D341Med (cell line): ENCODE data around the gene DBNDD1.
A peak's percentile ranks its signal among the peaks of the same experiment; 100 is the strongest.

ENCODE experiments used
- DNase-seq: peaks from one replicate; pipeline ENCODE4 v3.0.0; 2012; ENCODE audit warnings: low spot score

DBNDD1 gene

DNA sequence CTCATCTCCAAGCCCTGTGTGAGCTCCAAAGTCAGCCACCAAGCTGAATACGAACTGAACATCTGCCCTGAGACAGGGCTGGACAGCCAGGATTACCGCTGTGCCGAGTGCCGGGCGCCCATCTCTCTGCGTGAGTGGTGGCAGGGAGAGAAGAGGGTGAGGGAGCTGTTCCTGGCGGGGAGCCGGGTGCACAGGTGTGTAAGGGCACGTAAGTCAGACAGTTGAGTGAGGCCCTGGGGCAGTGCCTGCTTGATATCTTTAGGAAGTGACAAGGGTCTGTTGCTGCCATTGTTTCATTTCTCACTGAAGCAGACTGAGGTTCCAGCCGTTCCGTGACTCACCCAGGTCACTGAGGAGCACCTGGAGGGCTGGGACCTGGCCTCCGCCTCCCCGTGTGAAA lies 58.3 kb downstream of the DBNDD1 start:
- no peak for DNase-seq

DNA sequence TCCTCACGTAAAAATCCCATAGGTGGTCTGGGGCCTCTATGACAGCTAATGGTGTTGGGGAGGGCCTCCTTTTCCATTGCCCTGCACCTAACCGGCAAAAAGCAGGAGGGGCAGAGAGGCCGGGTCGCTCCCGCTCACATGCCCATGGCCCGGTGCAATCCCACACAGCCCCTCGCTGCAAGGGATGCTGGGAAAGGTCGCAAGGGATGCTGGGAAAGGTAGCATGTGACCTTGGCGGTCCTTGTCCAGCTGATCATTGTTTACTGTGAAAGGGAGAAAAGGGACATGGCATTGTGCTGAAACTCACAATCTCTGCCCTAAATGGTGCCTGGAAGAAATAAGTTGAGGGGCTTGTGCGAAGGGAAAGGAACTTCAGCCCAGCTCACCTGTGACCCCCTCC lies 60.7 kb downstream of the DBNDD1 start:
- no peak for DNase-seq

DNA sequence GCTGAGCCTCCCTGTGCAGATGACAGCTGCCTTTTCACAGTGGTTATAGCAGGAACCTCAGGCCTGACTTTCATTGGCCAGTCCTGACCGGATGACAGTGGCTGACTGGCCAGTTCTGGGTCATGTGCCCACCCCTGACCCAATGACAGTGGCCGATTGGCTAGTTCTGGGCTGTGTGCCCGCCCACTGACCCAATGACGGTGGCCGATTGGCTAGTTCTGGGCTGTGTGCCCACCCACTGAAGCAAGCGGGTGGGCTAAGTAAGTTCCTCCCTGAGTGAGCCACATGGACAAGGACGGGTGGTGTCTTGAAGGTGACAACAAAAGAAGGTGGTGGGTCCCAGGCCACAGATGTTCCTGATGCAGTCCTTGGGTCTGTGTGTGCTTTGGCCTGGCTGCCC lies 61.2 kb downstream of the DBNDD1 start:
- peak; percentile 61 for DNase-seq

DNA sequence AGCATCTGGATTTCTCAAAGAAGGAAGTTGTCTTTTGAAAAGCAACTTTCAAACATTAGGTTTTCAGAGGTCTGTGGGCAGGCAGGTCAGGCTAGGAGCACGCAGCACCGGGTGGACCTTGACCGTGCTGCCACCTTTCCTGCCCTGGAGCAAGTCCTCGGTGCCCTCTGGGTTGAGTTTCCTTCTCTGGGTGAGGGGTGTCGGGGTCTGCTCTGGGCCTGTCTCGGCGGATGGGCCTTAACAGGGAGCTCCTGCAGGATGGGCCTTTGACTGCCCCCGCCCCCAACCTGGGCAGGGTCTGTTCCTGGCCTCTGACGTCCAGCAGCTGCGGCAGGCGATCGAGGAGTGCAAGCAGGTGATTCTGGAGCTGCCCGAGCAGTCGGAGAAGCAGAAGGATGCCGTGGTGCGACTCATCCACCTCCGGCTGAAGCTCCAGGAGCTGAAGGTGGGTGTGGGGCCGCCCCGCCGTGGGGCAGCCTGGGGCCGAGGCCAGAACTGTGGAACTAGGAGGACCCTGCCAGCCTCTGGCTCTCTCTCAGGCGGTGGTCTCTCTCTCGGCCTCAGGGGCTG lies 62.0 kb downstream of the DBNDD1 start:
- no peak for DNase-seq

DNA sequence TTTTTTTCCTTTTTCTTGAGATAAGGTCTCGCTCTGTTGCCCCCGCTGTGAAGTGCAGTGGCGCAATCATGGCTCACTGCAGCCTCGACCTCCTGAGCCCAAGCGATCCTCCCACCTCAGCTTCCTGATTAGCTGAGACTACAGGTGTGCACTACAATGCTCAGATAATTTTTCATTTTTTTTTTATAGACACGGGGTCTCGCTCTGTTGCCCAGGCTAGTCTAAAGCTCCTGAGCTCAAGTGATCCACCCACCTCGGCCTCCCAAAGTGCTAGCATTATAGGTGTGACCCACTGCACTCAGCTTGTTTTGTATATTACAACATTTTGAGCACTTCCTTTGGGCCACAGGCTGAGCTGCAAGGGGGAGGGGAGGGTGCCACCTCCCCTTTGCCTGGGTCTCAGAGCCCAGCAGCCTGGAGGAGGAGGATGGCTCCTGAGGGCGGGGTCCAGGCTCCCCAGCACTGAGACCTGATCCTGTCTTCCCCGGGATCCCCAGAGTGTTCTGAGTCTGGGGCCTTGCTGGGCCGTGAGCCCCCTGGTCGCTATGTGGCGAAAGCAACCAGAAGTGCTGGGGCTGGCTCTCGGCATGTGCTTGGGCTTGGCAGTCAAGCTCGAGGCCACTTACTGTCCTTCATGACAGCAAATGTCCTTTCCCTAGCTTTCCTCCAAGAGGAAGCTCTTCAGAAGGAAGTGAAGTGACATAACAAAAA lies 62.6 kb downstream of the DBNDD1 start:
- DNase-seq, result no peak

DNA sequence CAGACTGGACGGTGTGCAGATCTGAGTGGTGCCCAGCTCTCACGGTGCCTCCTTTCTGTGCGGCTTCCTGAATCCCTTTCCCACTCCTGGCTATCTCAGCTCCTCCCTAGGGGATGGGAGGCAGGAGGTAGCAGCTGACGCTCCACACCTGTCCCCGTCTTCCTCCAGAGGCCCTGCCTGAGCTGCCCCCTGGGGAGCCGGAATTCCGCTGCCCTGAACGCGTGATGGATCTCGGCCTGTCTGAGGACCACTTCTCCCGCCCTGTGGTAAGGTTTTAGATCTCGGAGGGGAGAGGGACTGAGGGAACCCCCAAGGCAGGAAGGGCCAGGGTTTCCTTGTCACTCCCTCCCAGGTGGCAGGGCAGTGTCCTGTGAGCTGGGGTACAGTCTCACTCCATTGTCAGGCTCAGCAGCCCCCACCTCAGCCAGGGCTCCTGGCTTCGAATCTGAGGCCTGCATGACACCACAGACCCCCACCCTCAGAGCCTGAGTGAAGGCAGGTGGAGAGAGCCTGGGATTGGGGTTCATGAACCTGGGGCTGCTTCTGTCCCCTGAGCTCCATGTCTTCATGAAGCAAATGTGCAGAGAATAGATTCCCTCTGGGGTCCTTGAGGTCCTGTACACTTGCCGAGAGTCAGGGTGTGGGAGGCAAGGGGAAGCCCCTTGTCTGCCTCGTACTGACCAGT lies 64.1 kb downstream of the DBNDD1 start:
- DNase-seq, result no peak
